ENCODE data around the gene ITPKA.
"Not testable (repeated sequence)": the region's sequence is repeated elsewhere in the genome, so short reads cannot be mapped to it uniquely, and the experiment has no call there.

ITPKA gene

GRCh38 chr15:41493205-41493901 is at the start of gene ITPKA:
Gene ITPKA (plus strand): TSS chr15:41493874. CDS start chr15:41493928, 54 bp downstream.
- peak; percentile 47; the same call in 1 of the 2 replicates for TF ChIP-seq POLR2A (IDR thresholded peaks at IDR 0.05; ENCODE audit: low read depth, low read length)
- DNase-seq (ENCODE audit: insufficient read length, low spot score) (peak; percentile 97), FAIRE-seq (peak; percentile 6)

DNA sequence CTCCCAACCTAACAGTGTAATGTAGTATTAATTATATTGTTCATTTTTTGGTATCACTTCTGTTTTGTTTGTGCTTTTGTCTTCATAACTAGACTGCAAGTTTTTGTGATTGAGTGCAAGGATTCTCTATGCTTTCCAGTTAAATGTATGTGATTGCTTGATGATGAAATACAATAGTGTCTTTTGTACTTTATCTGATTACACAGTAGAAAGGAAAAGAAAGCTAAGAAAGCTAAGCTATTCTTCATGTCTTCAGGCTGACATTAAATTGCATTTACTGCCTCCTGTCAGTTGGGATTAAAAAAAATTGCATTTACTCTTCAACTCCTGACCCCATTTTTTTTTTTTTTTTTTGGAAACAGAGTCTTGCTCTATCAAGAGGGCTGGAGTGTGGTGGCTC is 48.3 kb upstream of the ITPKA start:
- TF ChIP-seq POLR2A (IDR thresholded peaks at IDR 0.05; ENCODE audit: low read depth, low read length), result no peak
- FAIRE-seq, result no peak

DNA sequence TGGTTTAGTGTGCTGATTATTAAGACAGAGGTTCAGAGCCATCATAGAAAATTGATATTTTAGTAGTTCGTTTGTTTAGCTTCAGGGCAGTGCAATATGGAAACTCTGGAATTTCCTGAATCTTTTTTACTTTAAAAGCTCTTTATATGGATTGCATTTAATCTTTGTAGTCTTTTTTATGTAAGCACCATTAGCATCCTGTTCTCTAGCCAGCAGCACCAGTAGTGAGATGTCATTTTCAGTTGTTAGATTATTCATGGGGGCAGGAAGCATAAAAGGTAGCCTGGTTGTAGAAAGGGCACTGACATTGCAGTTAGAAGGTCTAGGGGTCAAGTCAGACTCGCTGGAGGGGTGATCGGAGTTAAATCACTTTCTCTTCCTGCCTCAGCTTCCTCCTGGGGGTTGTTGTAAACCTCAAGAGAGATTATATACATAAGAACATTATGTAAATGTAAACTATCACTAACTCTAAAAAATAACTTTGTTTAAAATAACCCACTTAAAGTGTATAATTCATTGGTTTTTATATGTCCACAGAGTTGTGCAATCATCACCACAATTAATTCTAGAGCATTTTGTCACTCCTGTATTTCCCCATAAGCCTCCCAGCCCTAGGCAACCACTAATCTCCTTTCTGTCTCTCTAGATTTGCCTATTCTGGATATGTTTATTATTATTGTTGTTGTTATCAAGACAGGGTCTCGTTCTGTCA is 31.4 kb upstream of the ITPKA start:
- DNase-seq (ENCODE audit: insufficient read length, low spot score) (no peak), FAIRE-seq (no peak)
- TF ChIP-seq POLR2A (IDR thresholded peaks at IDR 0.05; ENCODE audit: low read depth, low read length), result no peak

More for the DNA sequence above, 48.3 kb upstream of the ITPKA start:
- DNase-seq (ENCODE audit: insufficient read length, low spot score), result no peak

GRCh38 chr15:41464889-41465580 is 28.6 kb upstream of the ITPKA start:
- no peak for FAIRE-seq
- no peak for TF ChIP-seq POLR2A (IDR thresholded peaks at IDR 0.05; ENCODE audit: low read depth, low read length)
- no peak for DNase-seq (ENCODE audit: insufficient read length, low spot score)

DNA sequence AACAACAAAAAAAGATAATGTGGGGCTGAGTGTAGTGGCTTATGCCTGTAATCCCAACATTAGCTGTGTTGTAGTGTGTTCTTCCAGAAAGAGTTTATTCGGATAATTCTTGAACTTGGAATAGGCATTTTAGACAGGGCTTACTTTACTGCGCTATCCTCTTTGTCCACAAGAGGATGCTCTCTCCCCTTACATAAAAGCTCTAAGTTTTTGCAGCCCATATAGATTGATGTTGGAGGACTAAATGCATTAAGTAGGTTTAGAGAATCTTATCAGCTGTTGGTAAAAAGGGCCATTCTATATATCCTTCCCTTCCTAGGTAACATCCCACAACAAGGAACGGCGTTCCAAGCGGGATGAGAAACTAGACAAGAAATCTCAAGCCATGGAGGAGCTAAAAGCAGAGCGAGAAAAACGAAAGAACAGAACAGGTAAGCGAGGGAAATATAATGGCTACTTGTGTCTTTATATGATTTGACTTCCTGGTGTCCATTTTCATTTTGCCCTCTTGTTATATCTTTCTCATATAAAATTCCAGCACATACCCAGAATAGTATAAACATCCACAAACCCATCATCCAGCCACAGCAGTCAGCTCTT is 27.8 kb upstream of the ITPKA start:
- FAIRE-seq (peak; percentile 74), DNase-seq (ENCODE audit: insufficient read length, low spot score) (no peak)
- TF ChIP-seq POLR2A (IDR thresholded peaks at IDR 0.05; ENCODE audit: low read depth, low read length), result no peak

DNA sequence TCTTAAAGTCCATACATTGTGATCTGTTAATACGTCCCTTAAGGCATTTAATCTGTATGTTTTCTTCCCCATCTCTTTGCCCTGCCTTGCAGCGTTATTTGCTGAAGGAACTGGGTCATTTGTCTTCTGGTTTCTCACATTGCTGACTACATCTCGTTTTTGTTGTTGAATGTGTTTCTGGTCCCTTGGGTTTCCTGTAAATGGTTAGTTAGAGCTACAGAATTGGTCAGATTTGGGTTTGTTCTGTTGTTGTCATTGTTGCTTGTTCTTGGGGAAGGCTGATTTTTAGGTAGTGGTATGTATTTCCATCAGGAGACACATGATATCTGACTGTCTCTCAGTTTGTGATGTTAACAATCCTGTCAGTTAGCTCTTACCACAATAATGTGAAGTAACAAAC is 27.0 kb upstream of the ITPKA start:
- no peak for TF ChIP-seq POLR2A (IDR thresholded peaks at IDR 0.05; ENCODE audit: low read depth, low read length)
- DNase-seq (ENCODE audit: insufficient read length, low spot score), result no peak
- FAIRE-seq, result no peak

GRCh38 chr15:41469644-41470043 is 24.0 kb upstream of the ITPKA start:
- not testable (repeated sequence) for DNase-seq (ENCODE audit: insufficient read length, low spot score); FAIRE-seq

DNA sequence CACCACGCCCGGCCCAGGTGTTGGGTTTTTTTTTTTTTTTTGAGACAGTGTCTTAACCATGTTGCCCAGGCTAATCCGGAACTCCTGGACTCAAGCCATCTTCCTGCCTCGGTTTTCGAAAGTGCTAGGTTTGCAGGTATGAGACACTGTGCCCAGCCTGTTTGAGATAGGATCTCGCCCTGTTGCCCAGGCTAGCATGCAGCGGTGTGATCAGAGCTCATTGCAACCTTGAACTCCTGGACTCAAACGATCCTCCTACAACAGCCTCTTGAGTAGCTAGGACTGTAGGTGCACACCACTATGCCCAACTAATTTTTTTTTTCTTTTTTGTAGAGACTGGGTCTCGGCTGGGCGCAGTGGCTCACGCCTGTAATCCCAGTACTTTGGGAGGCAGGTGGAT is 20.3 kb upstream of the ITPKA start:
- FAIRE-seq (no peak), DNase-seq (ENCODE audit: insufficient read length, low spot score) (no peak)
- no peak for TF ChIP-seq POLR2A (IDR thresholded peaks at IDR 0.05; ENCODE audit: low read depth, low read length)

- TF ChIP-seq POLR2A (IDR thresholded peaks at IDR 0.05; ENCODE audit: low read depth, low read length), result no peak
- FAIRE-seq, result no peak
- DNase-seq (ENCODE audit: insufficient read length, low spot score), result no peak
Measured at GRCh38 chr15:41474436-41474835, 19.2 kb upstream of the ITPKA start.

- TF ChIP-seq POLR2A (IDR thresholded peaks at IDR 0.05; ENCODE audit: low read depth, low read length), result no peak
- DNase-seq (ENCODE audit: insufficient read length, low spot score) (no peak), FAIRE-seq (no peak)
Measured at GRCh38 chr15:41474941-41475340, 18.7 kb upstream of the ITPKA start.

- no peak for TF ChIP-seq POLR2A (IDR thresholded peaks at IDR 0.05; ENCODE audit: low read depth, low read length)
- no peak for FAIRE-seq
- no peak for DNase-seq (ENCODE audit: insufficient read length, low spot score)
Measured at GRCh38 chr15:41476416-41477048, 17.1 kb upstream of the ITPKA start.

DNA sequence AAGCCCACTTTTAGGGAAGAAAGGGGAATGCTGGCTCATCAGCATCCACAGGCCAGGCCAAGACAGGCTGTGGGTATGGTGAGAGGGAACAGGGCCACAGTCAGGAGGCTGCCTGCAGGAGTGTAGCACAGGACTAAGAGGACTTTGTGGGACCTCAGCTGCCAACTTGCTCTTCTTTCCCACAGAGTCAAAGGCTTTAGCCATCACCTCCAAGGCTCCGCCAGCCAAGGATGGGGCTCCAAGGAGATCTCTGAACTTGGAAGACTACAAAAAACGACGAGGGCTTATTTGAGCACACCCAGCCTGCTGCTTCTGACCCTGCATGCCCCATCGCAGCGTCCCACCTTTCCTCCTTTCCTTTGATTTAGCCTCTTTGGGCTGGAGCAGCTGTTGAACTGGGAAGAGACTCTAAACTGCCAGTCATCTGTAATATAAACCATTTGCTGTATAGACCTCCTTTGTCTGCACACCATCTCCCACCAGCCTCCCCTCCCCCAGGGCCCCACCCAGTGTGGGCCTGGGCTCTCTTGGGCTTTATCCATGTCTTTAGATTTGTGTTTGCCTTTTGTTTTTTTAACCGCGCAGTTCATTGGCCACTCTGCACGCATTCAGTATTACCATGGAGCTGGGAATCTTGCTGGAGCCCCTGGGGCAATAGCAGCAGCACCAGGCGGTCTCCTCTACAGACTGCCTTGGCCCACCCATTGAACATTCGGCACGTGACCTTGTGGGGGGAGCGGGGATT is 13.1 kb upstream of the ITPKA start:
- DNase-seq (ENCODE audit: insufficient read length, low spot score) (no peak), FAIRE-seq (no peak)
- TF ChIP-seq POLR2A (IDR thresholded peaks at IDR 0.05; ENCODE audit: low read depth, low read length), result no peak

Measured in H54 (cell line).